Neutrophil (primary cell): ENCODE data around the gene ARID4B.

Source experiments
- H3K27ac ChIP-seq: fragments of 200-600 bp; sonication (generic); 2 replicates; pipeline ENCODE4 v1.5.1; 2016; ENCODE audit warnings: mild to moderate bottlenecking, moderate library complexity
- H3K27me3 ChIP-seq: fragments of 200-600 bp; sonication (generic); 2 replicates; pipeline ENCODE4 v1.6.0; 2016; ENCODE audit warnings: mild to moderate bottlenecking
- H3K36me3 ChIP-seq: fragments of 200-600 bp; sonication (generic); 2 replicates; pipeline ENCODE4 v1.5.1; 2017
- H3K4me1 ChIP-seq, 2 experiments: fragments of 200-600 bp in 1 of 2; sonication (generic) in 1 of 2; 1 replicate in 1 of 2; 2 replicates in 1 of 2; pipeline versions ENCODE4 v1.5.1 to v1.6.1; 2013 to 2016; ENCODE audit warnings: low read depth in 1 of 2, low read length in 1 of 2, mild to moderate bottlenecking in 1 of 2, moderate library complexity in 1 of 2; ENCODE audit not compliant: control insufficient read depth in 1 of 2, insufficient read depth in 1 of 2
- H3K4me3 ChIP-seq, 2 experiments: fragments of 200-600 bp in 1 of 2; sonication (generic) in 1 of 2; 1 replicate in 1 of 2; 2 replicates in 1 of 2; pipeline ENCODE4 v1.5.1; 2013 to 2016; ENCODE audit warnings: low read depth in 1 of 2, low read length in 1 of 2, mild to moderate bottlenecking in 1 of 2, moderate library complexity in 1 of 2
- H3K9me3 ChIP-seq: fragments of 200-600 bp; sonication (generic); 2 replicates; pipeline ENCODE4 v1.5.1; 2016
- CTCF ChIP-seq: fragments of 200-600 bp; sonication (generic); IDR thresholded peaks from 2 replicates; pipeline ENCODE4 v1.5.1; 2016; ENCODE audit warnings: antibody characterized with exemption

Gene ARID4B

GRCh38 chr1:235339746-235340145, 11.8 kb upstream of the ARID4B start:
- peaks cover 75% of the 10 kb centered on the region for H3K36me3 ChIP-seq
- no peak for TF ChIP-seq CTCF

GRCh38 chr1:235336903-235337302, 8.9 kb upstream of the ARID4B start:
- Histone ChIP-seq H3K36me3 (peaks cover 55% of the 10 kb centered on the region), H3K4me3 (no peak overlapping the region), H3K9me3 (no peaks in the 10 kb centered on the region), H3K27ac (peak overlapping the region; percentile 60), H3K4me1 (peaks cover 15 to 18% of the 10 kb centered on the region in 2 experiments), H3K27me3 (no peaks in the 10 kb centered on the region)
- no peak for TF ChIP-seq CTCF

More at GRCh38 chr1:235339746-235340145, 11.8 kb upstream of the ARID4B start:
- H3K4me3 ChIP-seq = no peak overlapping the region
- H3K4me1 ChIP-seq = no peaks in the 10 kb centered on the region
- H3K9me3 ChIP-seq = no peaks in the 10 kb centered on the region
- H3K27ac ChIP-seq = no peak overlapping the region
- no peaks in the 10 kb centered on the region for H3K27me3 ChIP-seq

GRCh38 chr1:235331401-235331800, 3.4 kb upstream of the ARID4B start:
- Histone ChIP-seq H3K9me3 (no peaks in the 10 kb centered on the region), H3K4me1 (peaks cover 49 to 51% of the 10 kb centered on the region in 2 experiments), H3K27ac (peak overlapping the region; percentile 97), H3K4me3 (no peak overlapping the region), H3K27me3 (no peaks in the 10 kb centered on the region), H3K36me3 (peaks cover 12% of the 10 kb centered on the region)
- TF ChIP-seq CTCF = no peak

- Histone ChIP-seq H3K36me3 (peaks cover 9% of the 10 kb centered on the region), H3K27ac (peak overlapping the region; percentile 97), H3K4me1 (peaks cover 54 to 56% of the 10 kb centered on the region in 2 experiments), H3K27me3 (no peaks in the 10 kb centered on the region), H3K4me3 (no peak overlapping the region), H3K9me3 (no peaks in the 10 kb centered on the region)
- no peak for TF ChIP-seq CTCF
Measured at GRCh38 chr1:235330918-235331285, 2.9 kb upstream of the ARID4B start.

- Histone ChIP-seq H3K27me3 (no peaks in the 10 kb centered on the region), H3K27ac (peak overlapping the region; percentile 97), H3K36me3 (no peaks in the 10 kb centered on the region), H3K9me3 (no peaks in the 10 kb centered on the region), H3K4me3 (peak overlapping the region; percentile 96 to 97), H3K4me1 (peaks cover 69 to 72% of the 10 kb centered on the region in 2 experiments)
- no peak for TF ChIP-seq CTCF
Measured at GRCh38 chr1:235329139-235329902, 1.3 kb upstream of the ARID4B start.
